GM19239 (cell line): ENCODE results near the gene CFAP46.

Experiments
- DNase-seq: peaks from one replicate; pipeline ENCODE4 v3.0.0; 2011; ENCODE audit warnings: low spot score; ENCODE audit not compliant: insufficient read length
- FAIRE-seq: peaks from 2 replicates; lab custom pipeline; 2011; peaks lifted over from hg19 to GRCh38; lab: Jason Lieb, UNC

Gene CFAP46

GRCh38 chr10:132814469-132814856 is 127.9 kb downstream of the CFAP46 start:
- DNase-seq, result no peak

GRCh38 chr10:132813560-132814468 is 128.6 kb downstream of the CFAP46 start:
- DNase-seq, result no peak
- FAIRE-seq, result no peak

More at GRCh38 chr10:132814469-132814856, 127.9 kb downstream of the CFAP46 start:
- FAIRE-seq, result no peak

- no peak for DNase-seq
- FAIRE-seq, result no peak
These were observed 129.4 kb downstream of the CFAP46 start for GRCh38 chr10:132813001-132813401.

- DNase-seq, result no peak
- FAIRE-seq, result no peak
These were observed 129.8 kb downstream of the CFAP46 start for GRCh38 chr10:132812520-132812919.

- FAIRE-seq, result no peak
- DNase-seq, result no peak
These were observed 130.4 kb downstream of the CFAP46 start for GRCh38 chr10:132811891-132812481.

GRCh38 chr10:132810807-132811700 is 131.3 kb downstream of the CFAP46 start:
- no peak for FAIRE-seq
- no peak for DNase-seq

- DNase-seq, result no peak
- FAIRE-seq, result no peak
These were observed 132.1 kb downstream of the CFAP46 start for GRCh38 chr10:132810141-132810806.

- DNase-seq (no peak), FAIRE-seq (no peak)
These were observed 132.9 kb downstream of the CFAP46 start for GRCh38 chr10:132809232-132810140.

- FAIRE-seq (no peak), DNase-seq (no peak)
These were observed 133.8 kb downstream of the CFAP46 start for GRCh38 chr10:132808383-132809231.

GRCh38 chr10:132807621-132808049 is 134.7 kb downstream of the CFAP46 start:
- FAIRE-seq, result no peak
- no peak for DNase-seq

GRCh38 chr10:132806561-132807003 is 135.8 kb downstream of the CFAP46 start:
- FAIRE-seq, result no peak
- DNase-seq, result no peak

GRCh38 chr10:132806110-132806509 is 136.3 kb downstream of the CFAP46 start:
- no peak for FAIRE-seq
- DNase-seq, result no peak

- DNase-seq, result no peak
- no peak for FAIRE-seq
These were observed 136.8 kb downstream of the CFAP46 start for GRCh38 chr10:132805599-132805998.

- FAIRE-seq (no peak), DNase-seq (no peak)
These were observed 137.5 kb downstream of the CFAP46 start for GRCh38 chr10:132804785-132805426.

GRCh38 chr10:132804287-132804686 is 138.1 kb downstream of the CFAP46 start:
- DNase-seq (no peak), FAIRE-seq (no peak)

- DNase-seq, result no peak
- no peak for FAIRE-seq
These were observed 138.8 kb downstream of the CFAP46 start for GRCh38 chr10:132803416-132804210.
